ENCODE measurements around the gene RAD51B. TPM values are rescaled to one million over a fixed set of nuclear protein-coding genes. Genes with fewer than 3 reads are reported as not detected.

The RAD51B gene
- total RNA-seq, 1 experiment from 2014 or later, result 29.9 TPM

DNA sequence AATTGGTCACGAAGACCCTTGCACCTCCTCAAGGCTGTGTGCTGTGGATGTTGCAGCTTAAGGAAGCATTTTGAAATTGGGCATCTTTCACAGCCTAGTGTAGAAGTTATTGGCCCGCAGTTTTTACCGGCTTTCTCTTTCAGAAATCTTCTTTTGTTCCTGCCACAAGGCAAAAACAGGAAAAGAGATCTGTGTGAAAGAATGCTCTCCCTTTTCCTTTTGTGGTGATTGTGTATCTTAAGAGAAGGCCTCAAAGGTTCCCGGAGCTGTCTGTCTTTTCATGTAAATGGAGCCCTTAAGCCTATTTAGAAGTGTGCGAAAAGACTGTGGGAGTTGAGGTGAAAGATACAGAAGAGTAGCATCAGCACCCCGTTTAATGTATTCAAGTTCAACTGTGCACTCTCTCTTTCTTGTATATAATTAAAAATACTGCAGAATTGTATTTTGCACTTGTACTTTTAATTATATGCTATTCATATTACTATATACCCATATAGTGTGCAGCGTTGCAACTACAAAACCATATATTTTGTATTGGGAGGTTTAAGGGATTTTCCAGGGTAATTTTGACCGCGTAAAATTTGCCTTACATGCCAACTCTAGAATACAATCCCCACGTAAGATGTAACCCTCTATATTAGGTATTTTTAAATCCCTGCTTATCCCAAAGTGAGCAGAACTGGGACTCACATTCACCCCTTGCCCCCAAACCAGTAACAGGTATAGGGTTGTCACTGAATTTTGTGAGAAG lies 441.7 kb downstream of the RAD51B start:
- no peak for DNase-seq
- TF ChIP-seq CTCF (conservative IDR thresholded peaks at IDR 0.05) (no peak), EZH2 (IDR thresholded peaks at IDR 0.05; ENCODE audit: low read depth) (no peak)
- H3K79me2 ChIP-seq (ENCODE audit: low read depth), result no peaks in the 10 kb centered on the region
- CTCF ChIA-PET, result no interaction called here
- H4K20me1 ChIP-seq (ENCODE audit: insufficient read depth), result no peaks in the 10 kb centered on the region
- no peaks in the 10 kb centered on the region for H3K9me2 ChIP-seq (ENCODE audit: insufficient read depth)
- no peak overlapping the region for H2AFZ ChIP-seq
- no peak overlapping the region for H3K4me2 ChIP-seq
- H3F3A ChIP-seq (ENCODE audit: insufficient read depth, low read depth), result peaks cover 4% of the 10 kb centered on the region; the same call in 1 of the 2 replicates
- H3K36me3 ChIP-seq (ENCODE audit: low read depth), result no peaks in the 10 kb centered on the region
- H3K4me3 ChIP-seq, result no peak overlapping the region
- BruUV-seq (replicated peaks), result no TSS peak
- H3K9me3 ChIP-seq (ENCODE audit: insufficient read depth, low read depth), result no peaks in the 10 kb centered on the region
- H3K27ac ChIP-seq, result no peak overlapping the region
- H3K27me3 ChIP-seq (ENCODE audit: insufficient read depth, low read depth), result no peaks in the 10 kb centered on the region
- POLR2A ChIA-PET (ENCODE audit: unreplicated experiment), result no interaction called here
- intact Hi-C loops (cut with micrococcal nuclease; ENCODE audit: unreplicated experiment), result no loop called here
- peaks cover 7% of the 10 kb centered on the region for H3K4me1 ChIP-seq (replicated peaks; ENCODE audit: insufficient read depth)

DNA sequence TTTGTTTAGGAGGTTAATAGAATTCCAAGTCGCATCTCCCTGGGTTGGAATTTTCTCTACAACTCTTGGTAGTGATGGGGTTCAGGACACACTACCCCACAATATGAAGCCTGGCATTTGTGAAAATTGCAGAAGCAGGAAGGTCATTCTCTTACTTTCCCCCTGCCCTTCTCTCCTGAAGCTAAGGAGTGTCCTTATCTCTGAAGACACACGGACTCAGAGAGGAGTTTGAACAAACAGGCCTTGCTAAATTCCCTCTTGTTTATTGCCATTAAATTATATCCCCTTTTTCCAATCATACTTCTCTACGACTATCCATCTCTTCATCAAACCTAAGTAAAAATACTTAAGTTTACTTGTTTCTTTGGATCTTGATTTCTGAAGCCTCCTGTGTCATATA lies 443.0 kb downstream of the RAD51B start:
- no peaks in the 10 kb centered on the region for H3K36me3 ChIP-seq (ENCODE audit: low read depth)
- intact Hi-C loops (cut with micrococcal nuclease; ENCODE audit: unreplicated experiment), result no loop called here
- no peaks in the 10 kb centered on the region for H3K4me1 ChIP-seq (replicated peaks; ENCODE audit: insufficient read depth)
- H3K4me3 ChIP-seq, result no peak overlapping the region
- no peaks in the 10 kb centered on the region for H4K20me1 ChIP-seq (ENCODE audit: insufficient read depth)
- no peaks in the 10 kb centered on the region for H3K9me3 ChIP-seq (ENCODE audit: insufficient read depth, low read depth)
- no peaks in the 10 kb centered on the region for H3K9me2 ChIP-seq (ENCODE audit: insufficient read depth)
- DNase-seq, result no peak
- TF ChIP-seq CTCF (conservative IDR thresholded peaks at IDR 0.05) (no peak), EZH2 (IDR thresholded peaks at IDR 0.05; ENCODE audit: low read depth) (no peak)
- H3K27me3 ChIP-seq (ENCODE audit: insufficient read depth, low read depth), result no peaks in the 10 kb centered on the region
- H3K27ac ChIP-seq, result no peak overlapping the region
- H3K4me2 ChIP-seq, result no peak overlapping the region
- no peaks in the 10 kb centered on the region for H3K79me2 ChIP-seq (ENCODE audit: low read depth)
- BruUV-seq (replicated peaks), result no TSS peak
- CTCF ChIA-PET, result no interaction called here
- no peaks in the 10 kb centered on the region for H3F3A ChIP-seq (ENCODE audit: insufficient read depth, low read depth)
- POLR2A ChIA-PET (ENCODE audit: unreplicated experiment), result no interaction called here
- H2AFZ ChIP-seq, result no peak overlapping the region

GRCh38 chr14:68263563-68264259 lies 444.1 kb downstream of the RAD51B start:
- DNase-seq, result no peak
- Histone ChIP-seq H3K4me1 (replicated peaks; ENCODE audit: insufficient read depth) (no peaks in the 10 kb centered on the region), H3K4me2 (no peak overlapping the region), H3K9me3 (ENCODE audit: insufficient read depth, low read depth) (no peaks in the 10 kb centered on the region), H4K20me1 (ENCODE audit: insufficient read depth) (no peaks in the 10 kb centered on the region), H3K27ac (no peak overlapping the region), H3K9me2 (ENCODE audit: insufficient read depth) (no peaks in the 10 kb centered on the region), H3K4me3 (no peak overlapping the region), H2AFZ (no peak overlapping the region), H3K36me3 (ENCODE audit: low read depth) (no peaks in the 10 kb centered on the region), H3K27me3 (ENCODE audit: insufficient read depth, low read depth) (no peaks in the 10 kb centered on the region), H3F3A (ENCODE audit: insufficient read depth, low read depth) (no peaks in the 10 kb centered on the region; the same call in 1 of the 2 replicates), H3K79me2 (ENCODE audit: low read depth) (no peaks in the 10 kb centered on the region)
- intact Hi-C loops (cut with micrococcal nuclease; ENCODE audit: unreplicated experiment), result no loop called here
- ChIA-PET POLR2A (ENCODE audit: unreplicated experiment) (no interaction called here), CTCF (no interaction called here)
- TF ChIP-seq EZH2 (IDR thresholded peaks at IDR 0.05; ENCODE audit: low read depth), result no peak
- no peak for TF ChIP-seq CTCF (conservative IDR thresholded peaks at IDR 0.05)
- BruUV-seq (replicated peaks), result no TSS peak
